ENCODE measurements around the gene AOC3. TPM values are rescaled to one million over a fixed set of nuclear protein-coding genes. Genes with fewer than 3 reads are reported as not detected.

The AOC3 gene
- total and polyA plus RNA-seq, 2 of the 8 experiments (the other 6 are each of a cell fraction or from before 2014, with no cell fraction given), result 2.5 to 2.7 TPM

- Histone ChIP-seq H3K56ac (replicated peaks; ENCODE audit: insufficient read length, low read depth, low read length) (no peak overlapping the region), H3K79me2 (ENCODE audit: control insufficient read depth in 1 of 2, insufficient read depth in 2 of 2, low read length in 2 of 2) (no peaks in the 10 kb centered on the region), H2AFZ (ENCODE audit: low read length) (no peak overlapping the region), H3K18ac (ENCODE audit: extremely low read depth, low read length) (no peak overlapping the region), H2BK120ac (replicated peaks; ENCODE audit: low read depth, low read length) (no peak overlapping the region), H3K23ac (ENCODE audit: insufficient read length) (no peak overlapping the region), H3K79me1 (ENCODE audit: low read depth, low read length) (no peaks in the 10 kb centered on the region), H2BK5ac (ENCODE audit: low read depth, low read length) (no peak overlapping the region), H3K4me1 (replicated peaks in 1 of 4; ENCODE audit: control insufficient read depth in 3 of 4, insufficient read depth in 4 of 4, low read length in 3 of 4) (0 out of 7 replicates have a peak, but pooled peaks cover 0 to under 1% (median under 1%) of the 10 kb centered on the region in 4 experiments), H2BK20ac (ENCODE audit: low read length) (no peak overlapping the region), H3K27ac (ENCODE audit: low read depth, low read length) (no peak overlapping the region), H3K36me3 (ENCODE audit: control insufficient read depth in 2 of 4, insufficient read depth in 4 of 4, low read length in 3 of 4) (no peaks in the 10 kb centered on the region), H3K9ac (replicated peaks in 1 of 4; ENCODE audit: extremely low read depth in 1 of 4, low read depth in 3 of 4, low read length in 3 of 4) (no peak overlapping the region), H3K9me3 (ENCODE audit: insufficient read depth in 2 of 2, low read depth in 1 of 2, low read length in 1 of 2) (no peaks in the 10 kb centered on the region), H4K20me1 (replicated peaks in 1 of 2; ENCODE audit: control insufficient read depth in 1 of 2, insufficient read depth in 2 of 2, low read length in 2 of 2) (no peaks in the 10 kb centered on the region), H2AK5ac (ENCODE audit: low read depth, low read length) (no peak overlapping the region), H3K4me2 (ENCODE audit: insufficient read depth in 1 of 2, low read depth in 2 of 2, low read length in 2 of 2) (no peak overlapping the region), H3K14ac (ENCODE audit: insufficient read length) (no peak overlapping the region), H3K23me2 (ENCODE audit: low read depth, low read length) (no peaks in the 10 kb centered on the region), H2BK12ac (ENCODE audit: low read depth, low read length) (no peak overlapping the region), H4K5ac (ENCODE audit: insufficient read length, low read depth, low read length) (no peak overlapping the region), H4K8ac (ENCODE audit: extremely low read depth, insufficient read depth, low read length) (no peak overlapping the region), H2BK15ac (ENCODE audit: low read length) (no peak overlapping the region), H4K91ac (replicated peaks; ENCODE audit: insufficient read length, low read length) (no peak overlapping the region), H3K4ac (replicated peaks; ENCODE audit: insufficient read length, low read depth, low read length) (no peak overlapping the region), H3K27me3 (replicated peaks in 1 of 4; ENCODE audit: control insufficient read depth in 3 of 4, extremely low read depth in 1 of 4, insufficient read depth in 3 of 4, low read length in 3 of 4) (no peaks in the 10 kb centered on the region), H3K4me3 (ENCODE audit: extremely low read depth in 1 of 4, insufficient read depth in 2 of 4, low read depth in 3 of 4, low read length in 4 of 4) (no peak overlapping the region)
- WGBS, 2 experiments (ENCODE audit: extremely low coverage in 1 of 2, insufficient coverage in 1 of 2, insufficient read length in 1 of 2, insufficient replicate concordance in 2 of 2, low coverage in 1 of 2, low lambda C conversion rate in 2 of 2, missing lambda C conversion rate in 1 of 2), result 85% methylated on average over 7 of the region's 7 CpGs; no CpG with 5 or more reads in 1 of the 2 experiments
- ChIA-PET CTCF (ENCODE audit: partially characterized antibody) (interaction anchor here (1.0 to 1.6 kb wide), 2 partner anchors 18 to 39 kb away, joined by 4 read pairs; no protein-coding TSS in a partner anchor), POLR2A (ENCODE audit: partially characterized antibody) (interaction anchor here (0.9 kb wide), 1 partner anchor 56 kb away, joined by 3 read pairs; no protein-coding TSS in a partner anchor)
- FAIRE-seq (no peak), DNase-seq (ENCODE audit: low read depth in 1 of 2, low spot score in 2 of 2) (no peak)
- TF ChIP-seq RBBP5 (IDR thresholded peaks at IDR 0.05; ENCODE audit: borderline replicate concordance, low read depth, low read length), result no peak
- no peak for TF ChIP-seq NANOG (IDR thresholded peaks at IDR 0.05; ENCODE audit: insufficient read depth, low read depth, low read length, poor library complexity, severe bottlenecking)
- no peak for TF ChIP-seq CBX5 (IDR thresholded peaks at IDR 0.05; ENCODE audit: low read depth, low read length)
- no peak for TF ChIP-seq TEAD4 (IDR thresholded peaks at IDR 0.05; ENCODE audit: low read depth, low read length)
- TF ChIP-seq CHD2 (IDR thresholded peaks at IDR 0.05; ENCODE audit: low read length), result no peak
- TF ChIP-seq CBX8 (IDR thresholded peaks at IDR 0.05; ENCODE audit: borderline replicate concordance, low read depth, low read length), result no peak
- TF ChIP-seq JUND (IDR thresholded peaks at IDR 0.05; ENCODE audit: low read length), result no peak
- TF ChIP-seq GTF2F1 (IDR thresholded peaks at IDR 0.05; ENCODE audit: borderline replicate concordance, low read depth, low read length), result no peak
- no peak for TF ChIP-seq SP1 (IDR thresholded peaks at IDR 0.05; ENCODE audit: low read depth, low read length)
- TF ChIP-seq ASH2L (IDR thresholded peaks at IDR 0.05; ENCODE audit: low read length), result no peak
- TF ChIP-seq ZNF274 (IDR thresholded peaks at IDR 0.05; ENCODE audit: borderline replicate concordance, extremely low read depth, low read length), result no peak
- TF ChIP-seq PHF8 (conservative IDR thresholded peaks at IDR 0.05; ENCODE audit: low read depth, low read length), result no peak
- TF ChIP-seq CEBPB (IDR thresholded peaks at IDR 0.05; ENCODE audit: low read depth, low read length), result no peak
- TF ChIP-seq POLR2A (IDR thresholded peaks at IDR 0.05; ENCODE audit: control extremely low read depth in 1 of 2, low read depth in 2 of 2, low read length in 2 of 2), result no peak
Measured at GRCh38 chr17:42898147-42898811, 47.3 kb downstream of the AOC3 start.

Measured in H1 (cell line).